CD4-positive, alpha-beta T cell treated with Interleukin-10 for 1 hour (primary cell): ENCODE data around the gene MACROH2A2.
"Not testable (repeated sequence)": the region's sequence is repeated elsewhere in the genome, so short reads cannot be mapped to it uniquely, and the experiment has no call there.

Source experiments
- DNase-seq: peaks from one replicate; pipeline ENCODE4 v3.0.0-alpha.2; 2020

The MACROH2A2 gene

DNA sequence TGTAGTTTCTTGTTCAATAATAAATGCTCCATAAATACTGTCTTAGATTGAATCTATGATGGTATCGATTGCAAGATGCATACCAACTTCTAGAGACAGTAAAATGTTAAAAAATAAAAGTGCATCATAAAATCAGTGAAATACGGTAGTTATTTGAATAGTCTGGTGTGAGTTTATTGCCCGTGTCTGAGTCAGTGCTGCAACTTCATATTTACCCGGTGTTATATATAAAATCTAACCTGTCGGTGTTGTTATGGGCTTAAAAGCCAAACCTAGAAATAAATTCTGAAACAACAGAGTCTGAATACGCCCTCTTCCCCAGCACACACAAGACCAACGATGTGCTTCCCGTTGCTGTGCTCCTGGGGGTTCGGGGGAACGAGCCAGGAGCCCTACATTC, 16.3 kb downstream of the MACROH2A2 start:
- no peak for DNase-seq

DNA sequence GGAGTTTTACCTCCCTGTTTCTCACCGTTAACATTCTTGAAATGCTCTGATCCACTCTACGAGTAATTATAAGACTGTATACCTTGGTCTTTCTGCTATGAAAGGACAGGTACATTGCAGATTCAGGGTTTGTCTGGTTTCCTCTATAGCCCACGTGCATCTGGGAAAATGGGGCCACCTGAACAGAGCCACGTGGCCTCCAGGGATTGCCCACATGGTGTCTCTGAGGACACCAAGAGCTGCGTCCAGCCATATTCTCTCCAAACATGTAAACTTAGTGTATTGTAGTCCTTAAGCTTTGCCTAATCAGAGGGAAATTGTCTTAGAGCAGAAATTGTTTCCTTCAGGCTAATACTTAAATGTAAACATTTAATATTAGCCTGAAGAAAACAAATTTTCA, 16.7 kb downstream of the MACROH2A2 start:
- no peak for DNase-seq

DNA sequence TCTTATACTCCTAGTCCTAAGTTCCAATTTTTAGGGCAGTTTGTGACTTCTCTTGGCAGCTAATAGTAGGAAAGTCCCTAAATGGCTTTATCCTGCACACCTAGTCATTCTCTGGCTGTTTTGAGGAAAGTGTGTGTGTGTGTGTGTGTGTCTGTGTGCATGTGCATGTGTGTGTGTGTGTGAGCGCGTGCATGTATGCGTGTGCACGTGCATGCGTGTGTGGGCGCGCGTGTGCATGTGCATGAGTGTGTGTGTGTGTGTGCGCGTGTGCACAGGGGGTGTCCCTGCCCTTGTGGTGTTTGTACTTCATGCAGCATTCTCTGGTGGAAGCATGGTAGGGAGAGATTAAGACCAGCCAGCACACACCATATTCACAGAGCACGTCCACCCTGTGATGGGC, 18.2 kb downstream of the MACROH2A2 start:
- DNase-seq, result no peak

DNA sequence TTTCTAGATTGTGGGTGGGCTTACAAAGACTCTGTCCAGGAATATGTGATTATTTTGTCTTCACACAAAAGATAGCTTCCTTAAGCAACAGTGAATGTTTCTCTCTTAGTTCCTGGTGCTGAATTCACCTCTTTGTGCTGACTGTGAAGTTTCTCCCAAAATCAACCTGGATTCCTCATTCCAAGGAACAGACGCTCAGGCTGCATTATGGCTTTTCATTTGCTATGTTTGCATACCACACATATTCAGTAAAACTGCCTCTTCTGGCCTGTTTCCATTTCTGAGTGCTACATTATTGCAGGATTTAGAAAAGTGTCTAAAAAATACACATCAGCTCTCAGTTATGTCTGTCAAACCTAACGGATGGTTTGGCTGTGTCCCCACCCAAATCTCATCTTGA, 21.5 kb downstream of the MACROH2A2 start:
- no peak for DNase-seq

DNA sequence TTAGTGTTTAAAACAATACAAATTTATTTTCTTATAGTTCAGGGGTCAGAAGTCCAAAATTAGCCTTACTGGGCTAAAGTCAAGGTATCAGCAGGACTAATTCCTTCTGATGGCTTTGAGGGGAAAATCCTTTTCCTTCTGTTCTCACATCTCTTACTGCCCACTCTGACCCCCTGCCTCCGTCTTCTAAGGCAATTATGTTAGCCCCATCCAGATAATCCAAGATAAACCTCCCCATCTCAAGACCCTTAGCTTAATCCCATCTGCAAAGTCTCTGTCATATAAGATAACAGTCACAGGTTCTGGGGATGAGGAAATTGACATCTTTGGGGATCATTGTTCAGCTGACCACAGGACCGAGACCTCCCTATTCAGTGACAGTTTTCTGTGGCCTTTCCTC, 22.3 kb downstream of the MACROH2A2 start:
- DNase-seq, result no peak

DNA sequence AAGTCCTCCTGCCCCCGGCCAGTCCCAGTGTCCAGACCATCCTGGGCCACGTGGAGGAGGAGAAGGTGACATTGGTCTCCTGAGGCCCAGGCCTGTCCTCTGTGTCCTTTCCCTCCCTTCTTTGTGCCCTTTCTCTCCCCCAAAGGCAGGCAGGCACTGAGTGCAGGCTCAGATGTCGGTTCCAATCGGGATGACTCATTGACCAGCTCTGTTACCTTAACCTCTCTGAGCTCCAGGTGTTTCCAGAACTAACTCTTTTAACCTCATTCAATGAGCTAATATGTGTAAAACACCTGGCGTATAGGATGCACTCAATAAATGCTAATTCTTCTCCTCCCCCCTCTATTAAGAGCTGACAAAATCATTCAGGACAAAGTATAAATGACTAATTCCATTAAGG, 25.7 kb downstream of the MACROH2A2 start:
- no peak for DNase-seq

DNA sequence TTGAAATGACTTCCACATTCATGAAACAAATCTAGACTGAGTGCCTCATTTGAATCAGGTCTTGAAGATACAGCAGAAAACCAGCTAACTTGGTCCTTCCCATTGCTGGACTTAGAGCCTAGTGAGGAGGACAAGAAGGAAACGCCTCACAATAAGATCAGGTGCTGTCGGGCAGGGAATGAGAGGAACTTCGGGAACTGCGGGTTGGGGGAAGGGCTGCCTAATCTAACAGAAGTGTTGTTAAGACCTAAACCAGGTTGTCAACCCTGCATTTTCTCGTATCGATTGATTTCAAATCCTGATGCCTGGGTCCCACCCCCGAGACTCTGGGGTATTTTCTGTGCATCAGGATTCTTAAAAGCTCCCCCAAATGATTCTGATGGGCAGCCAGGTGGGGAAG, 26.3 kb downstream of the MACROH2A2 start:
- DNase-seq, result no peak

DNA sequence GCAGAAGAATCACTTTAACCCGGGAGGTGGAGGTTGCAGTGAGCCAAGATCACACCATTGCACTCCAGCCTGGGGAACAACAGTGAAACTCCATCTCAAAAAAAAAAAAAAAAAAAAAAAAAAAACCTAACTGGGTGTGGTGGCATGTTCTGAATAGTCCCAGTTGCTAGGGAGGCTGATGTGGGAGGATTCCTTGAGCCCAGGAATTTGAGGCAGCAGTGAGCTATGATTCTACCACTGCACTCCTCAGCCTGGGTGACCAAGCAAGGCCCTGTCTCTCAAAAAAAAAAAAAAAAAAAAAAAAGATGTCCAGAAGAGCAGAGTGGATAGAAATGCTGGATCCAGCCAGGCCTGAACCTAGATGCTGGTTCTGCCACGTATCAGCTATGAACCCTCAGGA, 28.1 kb downstream of the MACROH2A2 start:
- not testable (repeated sequence) for DNase-seq

DNA sequence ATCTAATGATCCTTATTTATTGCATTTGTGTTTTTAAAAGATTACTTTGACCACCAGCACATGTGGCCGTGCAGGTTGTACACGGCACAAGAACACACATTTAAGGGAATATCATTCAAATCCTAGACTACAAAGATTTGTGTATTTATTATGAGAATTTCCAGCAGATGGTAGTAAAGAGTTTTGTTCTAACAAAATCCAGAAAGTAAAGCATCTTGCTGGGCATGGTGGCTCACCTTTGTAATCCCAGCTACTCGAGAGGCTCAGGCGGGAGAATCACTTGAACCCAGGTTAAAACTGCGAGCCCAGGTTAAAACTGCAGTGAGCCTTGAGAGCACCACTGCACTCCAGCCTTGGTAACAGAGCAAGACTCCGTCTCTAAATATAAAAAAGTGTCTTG, 31.5 kb downstream of the MACROH2A2 start:
- DNase-seq, result peak; percentile 19

DNA sequence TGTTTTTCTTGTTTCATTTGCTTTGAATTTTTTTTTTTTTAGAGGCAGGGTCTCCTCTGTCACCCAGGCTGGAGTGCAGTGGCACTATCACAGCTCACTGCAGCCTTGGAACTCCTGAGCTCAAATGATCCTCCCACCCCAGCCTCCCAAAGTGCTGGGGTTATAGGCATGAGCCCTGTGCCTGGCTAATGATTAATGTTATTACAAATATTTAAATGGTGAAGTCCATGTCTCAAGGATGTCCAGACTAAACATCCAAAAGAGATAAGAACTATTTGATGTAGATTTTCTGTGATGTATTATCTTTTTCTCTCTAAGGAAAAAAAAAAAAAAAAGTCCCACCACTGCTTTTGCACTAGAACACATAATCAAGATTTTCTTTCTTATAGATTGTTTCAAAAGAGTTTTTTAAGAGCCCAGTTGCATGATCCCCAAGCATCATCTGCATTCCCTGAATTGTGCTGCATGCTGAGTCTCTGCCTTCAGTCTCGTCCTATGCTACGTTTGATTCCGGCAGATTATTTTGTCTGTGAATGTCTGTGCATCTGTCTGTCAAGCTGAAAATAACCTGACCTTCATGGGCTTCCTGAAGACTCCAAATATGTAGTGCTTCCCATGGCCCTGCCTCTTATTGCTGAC, 33.4 kb downstream of the MACROH2A2 start:
- DNase-seq, result no peak

DNA sequence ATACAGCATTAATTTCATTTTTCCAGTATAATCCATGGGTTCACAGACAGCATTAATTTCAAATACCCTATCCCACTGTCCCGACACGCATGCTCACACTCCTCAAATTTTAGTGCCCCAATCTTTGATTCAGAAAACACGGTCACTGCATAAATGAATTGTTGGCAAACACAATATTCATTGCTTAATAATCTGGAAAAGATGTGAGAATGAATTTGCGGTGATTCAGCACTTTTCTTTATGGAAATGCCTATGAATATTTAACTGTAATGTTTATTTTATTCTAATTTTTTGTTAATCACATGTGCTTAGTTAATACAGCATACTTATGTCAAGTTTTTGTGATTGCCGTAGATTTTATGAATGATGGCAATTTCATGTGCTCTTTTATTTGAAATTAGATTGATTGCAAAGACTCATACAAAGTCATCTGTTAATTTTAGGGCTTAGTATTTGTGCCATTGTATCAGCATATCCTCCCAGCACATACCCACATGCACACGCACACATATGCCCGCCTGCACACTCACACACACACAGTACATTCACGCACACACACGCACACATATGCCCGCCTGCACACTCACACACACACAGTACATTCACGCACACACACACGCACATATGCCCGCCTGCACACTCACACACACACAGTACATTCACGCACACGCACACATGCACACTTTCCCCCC, 35.1 kb downstream of the MACROH2A2 start:
- no peak for DNase-seq

DNA sequence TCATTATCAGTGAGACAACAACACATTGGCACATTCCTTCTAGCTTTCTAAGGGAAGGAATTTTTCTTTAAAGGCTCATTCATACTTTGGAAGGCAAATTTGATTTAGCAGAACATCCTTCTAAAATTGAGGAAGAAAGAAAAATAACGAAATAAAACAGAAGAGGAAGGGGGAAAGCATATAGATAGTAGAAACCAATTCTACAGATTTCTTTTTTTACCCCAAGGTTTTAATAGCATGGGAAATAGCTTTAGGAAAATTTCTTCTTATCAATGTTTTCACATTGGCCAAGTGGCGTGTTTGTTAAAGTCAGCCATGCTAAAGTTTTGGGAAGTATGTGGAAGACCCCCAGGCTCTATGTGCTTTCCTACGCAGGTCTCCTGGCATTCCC, 35.7 kb downstream of the MACROH2A2 start:
- no peak for DNase-seq

DNA sequence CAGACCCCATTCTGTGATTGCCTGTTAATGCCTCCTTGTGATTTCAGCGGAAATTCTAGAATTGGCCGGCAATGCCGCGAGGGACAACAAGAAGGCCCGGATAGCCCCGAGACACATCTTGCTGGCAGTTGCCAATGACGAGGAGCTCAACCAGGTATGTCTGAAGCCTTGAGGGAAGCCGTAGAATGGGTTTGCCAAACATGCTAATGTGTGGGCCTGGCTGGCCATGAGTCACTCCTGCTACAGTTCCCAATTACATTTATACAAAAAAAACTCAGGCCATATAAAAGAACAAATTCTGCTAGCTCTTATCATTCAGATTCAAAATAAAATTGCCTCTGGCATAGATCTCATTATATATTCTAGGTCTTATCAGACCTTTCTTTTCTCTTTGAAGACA, 37.4 kb downstream of the MACROH2A2 start:
- DNase-seq, result no peak

DNA sequence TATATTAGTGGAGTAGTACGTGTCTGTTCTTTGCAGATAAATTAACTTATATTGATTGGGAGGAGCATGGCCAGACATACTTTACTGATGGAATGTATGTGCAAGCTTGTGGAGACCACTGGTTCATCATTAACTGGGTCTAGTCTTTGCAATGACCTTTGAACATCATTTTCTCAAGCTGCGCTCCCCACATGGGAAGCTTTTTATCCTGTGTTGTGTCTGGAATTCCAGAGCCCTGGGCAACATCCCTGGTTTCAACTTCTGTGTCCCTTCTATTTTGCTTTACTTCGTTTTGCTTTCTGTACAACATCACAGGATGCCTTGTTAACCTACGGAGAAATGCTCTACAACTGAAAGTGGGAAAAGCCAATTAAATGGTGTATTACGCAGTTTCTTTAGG, 38.3 kb downstream of the MACROH2A2 start:
- no peak for DNase-seq

DNA sequence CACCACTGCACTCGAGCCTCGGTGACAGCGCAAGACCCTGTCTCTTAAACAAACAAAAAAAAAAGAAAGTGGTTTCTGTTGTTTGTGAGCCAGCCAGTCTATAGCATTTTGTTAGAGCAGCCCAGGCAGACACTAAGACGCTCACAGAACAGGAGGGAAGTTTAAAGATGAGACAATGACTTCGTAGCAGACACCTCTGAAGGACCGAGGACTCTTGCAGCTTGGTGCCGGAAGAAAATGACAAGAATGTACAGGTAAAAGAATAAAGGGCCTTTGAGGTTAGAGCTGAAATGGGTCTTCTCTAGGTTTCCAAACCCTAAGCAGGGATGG, 39.7 kb downstream of the MACROH2A2 start:
- DNase-seq, result no peak

DNA sequence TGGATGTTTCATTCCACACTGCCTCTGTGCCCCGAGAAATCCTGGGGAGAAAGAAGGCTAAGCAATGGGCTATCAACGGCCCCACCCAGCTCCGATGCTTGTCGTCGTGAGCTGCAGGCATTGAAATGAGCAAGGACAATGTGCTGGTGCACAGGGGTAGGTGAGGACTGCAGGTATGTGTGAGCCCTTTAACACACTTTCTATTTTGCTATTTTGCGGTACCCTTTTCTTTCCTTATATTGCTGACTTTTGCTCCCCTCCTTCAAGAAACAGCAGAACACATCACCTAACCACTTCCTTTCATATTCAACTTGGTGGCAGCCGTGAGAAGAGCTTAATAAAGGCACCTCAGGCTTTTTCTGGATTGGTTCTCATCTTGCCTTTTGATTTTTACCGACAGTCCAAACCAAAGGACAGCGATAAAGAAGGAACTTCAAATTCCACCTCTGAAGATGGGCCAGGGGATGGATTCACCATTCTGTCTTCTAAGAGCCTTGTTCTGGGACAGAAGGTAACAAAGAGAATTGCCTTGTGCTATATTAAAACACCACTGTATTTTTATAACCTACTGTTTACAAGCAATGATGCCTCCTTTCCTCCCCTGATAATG, 40.8 kb downstream of the MACROH2A2 start:
- peak; percentile 57 for DNase-seq

DNA sequence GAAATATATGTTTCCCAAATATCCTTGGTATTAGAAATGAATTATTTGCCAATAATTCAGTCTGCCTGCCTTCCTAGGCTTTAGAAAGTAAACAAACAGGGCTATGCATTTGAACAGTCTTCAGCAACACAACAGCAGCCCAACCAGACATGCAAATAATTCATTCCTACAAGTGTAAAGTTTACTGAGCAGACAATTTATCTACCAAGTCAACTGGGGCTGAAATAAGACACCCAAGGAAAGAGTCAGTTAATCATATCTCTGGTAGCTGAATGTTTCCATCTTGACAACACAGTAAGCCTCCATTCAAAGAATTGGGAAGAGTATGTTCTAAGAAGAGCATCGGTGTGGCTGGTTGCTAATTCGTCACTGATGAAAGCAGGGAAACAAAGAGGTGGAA, 41.6 kb downstream of the MACROH2A2 start:
- no peak for DNase-seq

DNA sequence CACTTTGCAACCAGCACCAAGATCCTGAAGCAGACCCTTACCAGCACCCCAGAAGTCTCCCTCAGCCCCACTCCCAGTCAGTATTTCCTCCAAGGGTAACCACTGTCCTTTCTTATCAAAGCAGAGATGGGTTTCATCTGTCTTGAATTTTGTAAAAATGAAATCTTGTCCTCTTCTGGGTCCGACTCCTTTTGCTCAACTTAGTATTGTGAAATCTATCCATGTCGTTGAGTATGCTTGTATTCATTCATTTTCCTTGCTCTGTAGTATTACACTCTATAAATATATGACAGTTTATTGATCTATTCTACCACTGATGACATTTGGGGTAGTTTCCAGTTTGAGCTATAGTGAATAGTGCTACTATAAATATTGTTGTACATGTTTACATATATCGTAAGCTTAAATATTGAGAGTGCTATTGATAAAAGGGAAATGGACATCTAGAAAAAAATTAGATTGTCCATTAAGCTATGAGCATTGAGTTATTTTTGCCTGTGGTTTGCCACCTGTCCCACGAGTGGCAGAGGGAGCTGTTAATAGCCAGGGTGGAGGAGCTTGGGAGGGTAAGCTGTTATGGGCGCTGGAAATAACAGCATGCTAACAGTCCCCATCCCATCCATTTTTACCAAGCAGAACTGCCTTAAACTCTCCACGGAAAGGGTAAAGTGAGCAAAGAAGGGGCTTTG, 43.5 kb downstream of the MACROH2A2 start:
- no peak for DNase-seq

DNA sequence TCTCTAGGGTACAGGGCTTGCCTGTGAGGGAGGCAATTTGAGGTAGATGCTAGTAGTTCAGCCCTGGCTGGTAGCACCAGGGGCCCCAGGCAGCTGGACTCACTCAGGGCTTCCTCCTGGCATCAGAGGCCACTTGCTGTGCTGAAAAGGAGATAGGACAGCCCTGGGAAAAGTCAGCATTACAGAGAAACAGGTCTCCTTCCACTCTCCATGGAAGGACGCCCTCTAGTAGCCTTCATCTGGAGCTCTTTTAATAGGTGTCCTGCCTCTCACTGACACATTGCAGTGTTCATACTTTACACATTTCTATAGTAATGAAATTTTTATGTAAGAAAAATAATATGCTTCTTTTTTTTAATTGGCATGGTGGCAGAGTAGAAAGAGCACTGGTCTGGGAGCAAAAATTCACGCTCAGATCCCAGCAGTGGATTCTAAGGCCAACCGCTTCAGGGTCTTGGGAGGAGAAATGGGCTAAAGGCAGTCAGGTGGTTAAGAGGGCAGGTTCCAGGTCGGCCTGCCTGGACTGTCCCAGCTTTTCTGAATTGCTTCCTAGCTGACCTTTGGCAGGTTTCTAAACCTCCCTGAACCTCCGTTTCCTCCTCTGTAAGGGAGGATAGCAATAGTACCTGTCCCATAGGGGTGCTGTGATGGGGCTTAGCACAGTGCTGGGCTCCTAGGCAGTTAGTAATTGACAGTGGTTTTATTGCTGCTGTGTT, 44.2 kb downstream of the MACROH2A2 start:
- DNase-seq, result no peak

DNA sequence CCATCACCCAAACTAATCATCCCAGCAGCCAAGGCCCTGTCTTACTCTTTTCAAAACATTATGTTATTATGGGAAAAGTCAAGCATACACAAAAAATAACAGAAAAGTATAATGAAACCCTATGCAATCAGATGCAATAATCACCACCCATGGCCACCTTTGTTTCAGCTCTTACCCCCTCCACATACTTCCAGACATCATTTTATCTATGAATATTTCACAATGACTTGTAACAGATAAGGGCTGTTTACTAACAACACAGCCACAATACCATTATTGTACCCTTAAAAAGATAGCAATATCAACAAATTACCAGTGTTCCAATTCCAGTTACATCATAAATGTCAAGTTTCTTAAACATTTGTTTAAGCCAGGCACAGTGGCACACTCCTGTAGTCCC, 44.8 kb downstream of the MACROH2A2 start:
- DNase-seq, result no peak

DNA sequence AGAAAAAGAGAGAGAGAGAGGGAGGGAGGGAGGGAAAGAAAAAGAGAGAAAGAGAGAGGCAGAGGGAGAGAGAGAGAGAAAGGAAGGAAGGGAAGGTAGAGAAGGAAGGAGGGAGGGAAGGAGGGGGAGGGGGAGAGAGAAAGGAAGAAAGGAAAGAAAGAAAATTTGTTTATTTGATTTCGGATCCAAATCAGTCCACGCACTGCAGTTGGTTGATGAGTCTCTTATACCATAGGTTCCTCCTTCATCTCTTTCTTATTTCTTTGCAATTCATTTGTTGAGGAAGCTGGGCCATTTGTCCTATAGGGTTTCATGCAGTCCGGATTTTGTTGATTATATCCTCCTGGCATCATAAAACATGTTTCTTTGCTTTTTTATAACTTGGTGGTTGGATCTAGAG, 45.6 kb downstream of the MACROH2A2 start:
- no peak for DNase-seq

DNA sequence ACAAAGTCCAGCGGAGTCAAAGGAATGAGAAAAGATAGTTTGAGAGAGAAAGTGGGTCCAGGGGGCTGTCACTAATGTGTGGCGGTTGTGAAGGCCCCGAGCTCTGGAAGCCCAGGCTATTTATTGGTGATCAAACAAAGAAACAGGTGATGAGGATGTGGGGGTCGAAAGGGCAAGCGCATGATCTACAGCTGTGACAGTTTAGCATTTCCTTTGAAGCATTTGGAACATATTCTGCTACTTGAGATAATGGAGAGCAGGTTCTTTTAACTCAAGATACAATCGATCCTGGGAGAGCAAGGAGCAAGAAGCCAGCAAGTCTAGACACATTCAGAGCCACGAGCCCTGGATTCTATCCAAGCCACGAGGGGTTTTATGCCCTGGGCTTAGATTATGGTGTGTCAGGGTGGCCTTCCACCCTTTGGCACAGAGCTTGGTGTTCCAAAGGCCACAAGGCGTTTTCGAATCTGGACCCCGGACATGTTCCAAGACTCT, 48.5 kb downstream of the MACROH2A2 start:
- DNase-seq, result not testable (repeated sequence)

DNA sequence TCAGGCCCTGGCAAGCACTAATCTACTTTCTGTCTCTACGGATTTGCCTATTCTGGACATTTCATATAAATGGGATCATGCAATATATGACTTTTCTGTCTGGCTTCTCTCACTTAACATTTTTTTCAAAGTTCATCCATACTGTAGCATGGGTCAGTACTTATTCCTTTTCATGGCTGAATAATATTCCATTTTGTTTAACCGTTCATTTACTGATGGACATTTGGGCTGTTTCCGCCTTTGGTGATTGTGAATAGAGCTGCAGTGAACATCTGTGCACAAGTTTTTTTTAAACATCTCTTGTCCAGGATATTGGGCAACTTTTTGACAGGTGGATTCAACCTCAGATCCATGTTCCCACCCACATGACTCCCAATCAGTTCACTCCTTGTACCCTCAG, 49.0 kb downstream of the MACROH2A2 start:
- DNase-seq, result no peak
